ENCODE results near the gene GNG2. TPM values are rescaled to one million over a fixed set of nuclear protein-coding genes. Genes with fewer than 3 reads are reported as not detected.

Gene GNG2
- total RNA-seq, 1 donor from 2014 or later, result 245 TPM

GRCh38 chr14:51979088-51979709, 118.8 kb downstream of the GNG2 start:
- Mint-ChIP-seq H3K9me3 (ENCODE audit: unreplicated experiment) (no peaks in the 10 kb centered on the region), H3K27ac (ENCODE audit: unreplicated experiment) (no peak overlapping the region), H3K4me1 (ENCODE audit: low read depth, unreplicated experiment) (peaks cover 6% of the 10 kb centered on the region), H3K27me3 (ENCODE audit: unreplicated experiment) (peaks cover 2% of the 10 kb centered on the region), H3K36me3 (ENCODE audit: unreplicated experiment) (no peaks in the 10 kb centered on the region), H3K4me3 (ENCODE audit: unreplicated experiment) (no peak overlapping the region)
- DNase-seq, result peak; percentile 93
- peak; percentile 94 for TF ChIP-seq CTCF (IDR thresholded peaks at IDR 0.05; ENCODE audit: partially characterized antibody, unreplicated experiment)

- peaks cover 3% of the 10 kb centered on the region for H3K27me3 Mint-ChIP-seq (ENCODE audit: unreplicated experiment)
- H3K4me3 Mint-ChIP-seq (ENCODE audit: unreplicated experiment), result no peak overlapping the region
- no peak for DNase-seq
- no peak for TF ChIP-seq CTCF (IDR thresholded peaks at IDR 0.05; ENCODE audit: partially characterized antibody, unreplicated experiment)
- H3K27ac Mint-ChIP-seq (ENCODE audit: unreplicated experiment), result no peak overlapping the region
- no peaks in the 10 kb centered on the region for H3K9me3 Mint-ChIP-seq (ENCODE audit: unreplicated experiment)
- H3K4me1 Mint-ChIP-seq (ENCODE audit: low read depth, unreplicated experiment), result peaks cover 6% of the 10 kb centered on the region
- H3K36me3 Mint-ChIP-seq (ENCODE audit: unreplicated experiment), result no peaks in the 10 kb centered on the region
Observed at GRCh38 chr14:51981218-51981854, 120.9 kb downstream of the GNG2 start.

- no peaks in the 10 kb centered on the region for H3K36me3 Mint-ChIP-seq (ENCODE audit: unreplicated experiment)
- no peak for TF ChIP-seq CTCF (IDR thresholded peaks at IDR 0.05; ENCODE audit: partially characterized antibody, unreplicated experiment)
- DNase-seq, result no peak
- peaks cover 8% of the 10 kb centered on the region for H3K4me1 Mint-ChIP-seq (ENCODE audit: low read depth, unreplicated experiment)
- H3K4me3 Mint-ChIP-seq (ENCODE audit: unreplicated experiment), result peak overlapping the region; percentile 100
- H3K27me3 Mint-ChIP-seq (ENCODE audit: unreplicated experiment), result peaks cover 4% of the 10 kb centered on the region
- H3K9me3 Mint-ChIP-seq (ENCODE audit: unreplicated experiment), result peaks cover 6% of the 10 kb centered on the region
- peak overlapping the region; percentile 67 for H3K27ac Mint-ChIP-seq (ENCODE audit: unreplicated experiment)
Observed at GRCh38 chr14:51988221-51988620, 127.8 kb downstream of the GNG2 start.

GRCh38 chr14:51989293-51990234, 129.2 kb downstream of the GNG2 start, which contains the start of gene RTRAF:
Gene RTRAF, plus strand, starts transcription at chr14:51989546. Its CDS starts 94 bp downstream, at chr14:51989640.
- TF ChIP-seq CTCF (IDR thresholded peaks at IDR 0.05; ENCODE audit: partially characterized antibody, unreplicated experiment), result no peak
- Mint-ChIP-seq H3K9me3 (ENCODE audit: unreplicated experiment) (peaks cover 6% of the 10 kb centered on the region), H3K4me3 (ENCODE audit: unreplicated experiment) (peak within 1 kb of the TSS; percentile 100), H3K4me1 (ENCODE audit: low read depth, unreplicated experiment) (peaks cover 8% of the 10 kb centered on the region), H3K36me3 (ENCODE audit: unreplicated experiment) (no peaks in the 10 kb centered on the region), H3K27ac (ENCODE audit: unreplicated experiment) (peak within 1 kb of the TSS; percentile 89), H3K27me3 (ENCODE audit: unreplicated experiment) (peaks cover 4% of the 10 kb centered on the region)
- peak; percentile 96 for DNase-seq

All from glutamatergic neuron (in vitro differentiated cells).